Activated B cell treated with CpG ODN at 0.5 μM for 24 hours (primary cell): ENCODE results near the gene LEMD1. TPM values are rescaled to one million over a fixed set of nuclear protein-coding genes. Genes with fewer than 3 reads are reported as not detected.
"Not testable (repeated sequence)": the region's sequence is repeated elsewhere in the genome, so short reads cannot be mapped to it uniquely, and the experiment has no call there.

Experiments used
- ATAC-seq: fragments of 200-7000 bp; cut with Tn5 transposase; one replicate; pipeline ENCODE4 v1.10.0; 2021; ENCODE audit warnings: low read depth, mild to moderate bottlenecking, moderate library complexity
- CTCF ChIA-PET: fragments of 350-600 bp; sonication (Branson Sonifier 250); formaldehyde crosslinking; loops from one replicate; lab custom pipeline; 2021; ENCODE audit warnings: antibody characterized with exemption; lab: Charles Lee
- POLR2A ChIA-PET: fragments of 350-600 bp; sonication (Branson Sonifier 250); formaldehyde crosslinking; loops from one replicate; lab custom pipeline; 2021; ENCODE audit warnings: antibody characterized with exemption; lab: Charles Lee
- DNase-seq: peaks from one replicate; pipeline ENCODE4 v3.0.0; 2022
- H3K27ac Mint-ChIP-seq: one replicate; pipeline ENCODE4 v1.8.0; 2020; ENCODE audit warnings: mixed read lengths
- H3K27me3 Mint-ChIP-seq: one replicate; pipeline ENCODE4 v1.8.0; 2021; ENCODE audit warnings: mixed read lengths
- H3K36me3 Mint-ChIP-seq: one replicate; pipeline ENCODE4 v1.8.0; 2021; ENCODE audit warnings: low read depth, mixed read lengths
- H3K4me1 Mint-ChIP-seq: one replicate; pipeline ENCODE4 v1.8.0; 2021; ENCODE audit warnings: mixed read lengths
- H3K4me3 Mint-ChIP-seq: one replicate; pipeline ENCODE4 v1.8.0; 2020; ENCODE audit warnings: mild to moderate bottlenecking, mixed read lengths
- H3K9me3 Mint-ChIP-seq: one replicate; pipeline ENCODE4 v1.8.0; 2020; ENCODE audit warnings: mixed read lengths
- intact Hi-C: fragments of 100-400 bp; cut with micrococcal nuclease; formaldehyde crosslinking; loops from one replicate; pipeline ENCODE4 v1.15.1; 2024
- total RNA-seq: library from RNA; stranded (reverse); gene quantifications from 2 replicates; pipeline ENCODE4 v1.2.3, GENCODE V29; 2022
- TF ChIP-seq, protein P1 (sequence below): fragments of 200-600 bp; IDR thresholded peaks from one replicate; pipeline ENCODE4 v1.8.0; 2022; ENCODE audit warnings: antibody characterized with exemption, mild to moderate bottlenecking

Gene LEMD1
- total RNA-seq, 1 donor from 2014 or later, result not detected

DNA sequence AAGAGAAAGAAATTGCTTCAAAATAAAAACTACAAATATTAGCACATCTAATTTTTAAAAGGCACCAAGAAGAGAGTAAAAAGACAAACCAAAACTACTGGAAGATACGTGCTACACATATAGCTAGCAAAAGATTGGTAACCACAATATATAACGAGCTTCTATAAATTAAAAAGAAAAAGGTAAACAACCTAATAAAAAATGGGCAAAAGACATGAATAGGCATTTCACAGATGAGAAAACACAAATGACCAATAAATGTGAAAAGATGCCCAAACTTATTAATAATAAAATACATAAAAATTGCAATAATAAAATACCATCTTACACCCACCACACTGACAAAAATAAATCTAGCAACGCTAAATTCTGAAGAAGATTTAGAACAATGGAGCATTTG, 26.2 kb downstream of the LEMD1 start:
- POLR2A ChIA-PET, result interaction anchor here (0.7 kb wide), 1 partner anchor 235 kb away, joined by 3 read pairs; no protein-coding TSS in a partner anchor
- intact Hi-C loops, result no loop called here
- TF ChIP-seq, protein P1, sequence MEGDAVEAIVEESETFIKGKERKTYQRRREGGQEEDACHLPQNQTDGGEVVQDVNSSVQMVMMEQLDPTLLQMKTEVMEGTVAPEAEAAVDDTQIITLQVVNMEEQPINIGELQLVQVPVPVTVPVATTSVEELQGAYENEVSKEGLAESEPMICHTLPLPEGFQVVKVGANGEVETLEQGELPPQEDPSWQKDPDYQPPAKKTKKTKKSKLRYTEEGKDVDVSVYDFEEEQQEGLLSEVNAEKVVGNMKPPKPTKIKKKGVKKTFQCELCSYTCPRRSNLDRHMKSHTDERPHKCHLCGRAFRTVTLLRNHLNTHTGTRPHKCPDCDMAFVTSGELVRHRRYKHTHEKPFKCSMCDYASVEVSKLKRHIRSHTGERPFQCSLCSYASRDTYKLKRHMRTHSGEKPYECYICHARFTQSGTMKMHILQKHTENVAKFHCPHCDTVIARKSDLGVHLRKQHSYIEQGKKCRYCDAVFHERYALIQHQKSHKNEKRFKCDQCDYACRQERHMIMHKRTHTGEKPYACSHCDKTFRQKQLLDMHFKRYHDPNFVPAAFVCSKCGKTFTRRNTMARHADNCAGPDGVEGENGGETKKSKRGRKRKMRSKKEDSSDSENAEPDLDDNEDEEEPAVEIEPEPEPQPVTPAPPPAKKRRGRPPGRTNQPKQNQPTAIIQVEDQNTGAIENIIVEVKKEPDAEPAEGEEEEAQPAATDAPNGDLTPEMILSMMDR, result no peak
- H3K27ac Mint-ChIP-seq, result no peak overlapping the region
- peaks cover 16% of the 10 kb centered on the region for H3K27me3 Mint-ChIP-seq
- H3K4me1 Mint-ChIP-seq, result no peaks in the 10 kb centered on the region
- H3K9me3 Mint-ChIP-seq, result no peaks in the 10 kb centered on the region
- no peaks in the 10 kb centered on the region for H3K36me3 Mint-ChIP-seq
- ATAC-seq (no peak), DNase-seq (no peak)
- CTCF ChIA-PET, result interaction anchor here (1.4 to 5.5 kb wide), 4 partner anchors 91 to 131 kb away, joined by 3 to 90 read pairs (median 27); no protein-coding TSS in a partner anchor
- H3K4me3 Mint-ChIP-seq, result no peak overlapping the region

DNA sequence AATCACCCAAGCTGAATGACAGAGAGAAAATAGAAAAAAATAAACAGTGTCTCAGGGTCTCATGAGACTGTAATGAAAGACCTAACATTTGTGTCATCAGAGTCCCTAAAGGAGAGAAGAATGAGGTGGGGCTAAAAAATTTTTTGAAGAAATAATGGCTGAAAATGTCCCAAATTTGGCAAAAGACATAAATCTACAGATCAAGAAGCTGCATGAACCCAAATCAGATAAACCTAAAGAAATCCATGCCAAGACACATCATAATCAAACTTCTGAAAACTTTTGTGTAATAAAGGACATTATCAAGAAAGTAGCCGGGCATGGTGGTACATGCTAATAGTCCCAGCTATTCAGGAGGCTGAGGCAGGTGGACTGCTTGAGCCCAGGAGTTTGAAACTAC, 29.2 kb downstream of the LEMD1 start:
- no peaks in the 10 kb centered on the region for H3K4me1 Mint-ChIP-seq
- H3K27ac Mint-ChIP-seq, result no peak overlapping the region
- no peaks in the 10 kb centered on the region for H3K9me3 Mint-ChIP-seq
- ATAC-seq (no peak), DNase-seq (no peak)
- no peaks in the 10 kb centered on the region for H3K36me3 Mint-ChIP-seq
- no peak overlapping the region for H3K4me3 Mint-ChIP-seq
- peaks cover 26% of the 10 kb centered on the region for H3K27me3 Mint-ChIP-seq
- ChIA-PET CTCF (no interaction called here), POLR2A (no interaction called here)
- TF ChIP-seq, protein P1, result no peak
- intact Hi-C loops, result no loop called here

DNA sequence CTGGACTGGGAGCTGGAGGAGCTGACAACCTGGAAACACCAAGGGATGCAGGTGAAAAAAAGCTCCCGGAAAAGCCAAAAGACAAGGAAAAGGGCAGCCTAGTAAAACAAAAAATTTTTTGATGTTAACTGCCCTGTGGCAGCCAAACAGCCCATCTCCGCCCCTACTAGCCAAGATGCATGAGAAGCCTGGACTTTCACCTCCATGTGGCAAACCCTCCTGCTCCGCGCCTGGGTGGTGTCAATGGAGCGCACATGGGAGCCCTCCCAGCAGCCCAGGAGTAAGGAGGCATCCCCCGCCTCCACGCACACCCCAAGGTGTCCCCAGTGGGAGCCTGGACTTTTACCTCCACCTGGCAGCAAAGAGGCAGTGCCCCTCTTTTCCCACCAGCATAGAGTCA, 30.5 kb downstream of the LEMD1 start:
- no peaks in the 10 kb centered on the region for H3K36me3 Mint-ChIP-seq
- TF ChIP-seq, protein P1, result no peak
- no peak overlapping the region for H3K27ac Mint-ChIP-seq
- intact Hi-C loops, result no loop called here
- ChIA-PET CTCF (interaction anchor here (1.2 kb wide), 1 partner anchor 95 kb away, joined by 4 read pairs; no protein-coding TSS in a partner anchor), POLR2A (no interaction called here)
- H3K4me1 Mint-ChIP-seq, result no peaks in the 10 kb centered on the region
- ATAC-seq, result no peak
- no peaks in the 10 kb centered on the region for H3K9me3 Mint-ChIP-seq
- no peak overlapping the region for H3K4me3 Mint-ChIP-seq
- no peak for DNase-seq
- peaks cover 27% of the 10 kb centered on the region for H3K27me3 Mint-ChIP-seq

DNA sequence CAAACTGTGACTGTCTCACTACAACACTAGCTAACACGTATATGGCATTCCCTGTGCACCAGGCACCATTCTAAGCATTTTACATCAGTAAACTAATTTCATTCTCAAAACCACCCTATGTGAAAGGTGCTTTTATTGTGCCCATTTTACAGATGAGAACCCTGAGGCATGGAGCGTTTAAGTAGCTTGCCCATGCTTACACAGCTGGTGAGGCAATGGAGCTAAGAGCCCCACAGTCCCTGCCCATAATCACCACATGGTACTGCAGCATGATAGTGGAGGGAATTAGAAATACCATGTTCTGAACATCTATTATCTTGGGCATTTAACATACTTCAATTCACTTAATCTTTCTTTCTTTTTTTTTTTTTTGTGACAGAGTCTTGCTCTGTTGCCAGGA, 34.0 kb downstream of the LEMD1 start:
- Mint-ChIP-seq H3K36me3 (no peaks in the 10 kb centered on the region), H3K4me3 (no peak overlapping the region), H3K27me3 (peaks cover 29% of the 10 kb centered on the region), H3K27ac (no peak overlapping the region), H3K4me1 (no peaks in the 10 kb centered on the region), H3K9me3 (no peaks in the 10 kb centered on the region)
- intact Hi-C loops, result no loop called here
- ChIA-PET CTCF (interaction anchor here (1.1 kb wide), 1 partner anchor 9 kb away, joined by 3 read pairs; no protein-coding TSS in a partner anchor), POLR2A (interaction anchor here (0.5 kb wide), 1 partner anchor 117 kb away, joined by 6 read pairs; the partner anchor contains the start of gene CDK18)
- ATAC-seq (no peak), DNase-seq (no peak)
- TF ChIP-seq, protein P1, result no peak

DNA sequence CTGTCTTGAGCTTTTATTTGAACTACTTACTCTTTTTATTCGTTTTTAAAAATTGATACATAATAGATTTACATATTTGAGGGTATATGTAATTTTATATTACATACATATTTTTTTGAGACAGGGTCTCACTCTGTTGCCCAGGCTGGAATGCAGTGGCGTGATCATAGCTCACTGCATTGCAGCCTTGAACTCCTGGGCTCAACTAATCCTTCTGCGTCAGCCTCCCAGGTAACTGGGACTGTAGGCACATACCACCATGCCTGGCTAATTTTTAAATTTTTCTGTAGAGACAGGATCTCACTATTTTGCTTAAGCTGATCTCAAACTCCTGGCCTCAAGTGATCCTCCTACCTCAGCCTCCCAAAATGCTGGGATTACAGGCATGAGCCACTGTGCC, 38.9 kb downstream of the LEMD1 start:
- CTCF ChIA-PET, result interaction anchor here (0.8 kb wide), 1 partner anchor 103 kb away, joined by 4 read pairs; no protein-coding TSS in a partner anchor
- H3K36me3 Mint-ChIP-seq, result not testable (repeated sequence)

DNA sequence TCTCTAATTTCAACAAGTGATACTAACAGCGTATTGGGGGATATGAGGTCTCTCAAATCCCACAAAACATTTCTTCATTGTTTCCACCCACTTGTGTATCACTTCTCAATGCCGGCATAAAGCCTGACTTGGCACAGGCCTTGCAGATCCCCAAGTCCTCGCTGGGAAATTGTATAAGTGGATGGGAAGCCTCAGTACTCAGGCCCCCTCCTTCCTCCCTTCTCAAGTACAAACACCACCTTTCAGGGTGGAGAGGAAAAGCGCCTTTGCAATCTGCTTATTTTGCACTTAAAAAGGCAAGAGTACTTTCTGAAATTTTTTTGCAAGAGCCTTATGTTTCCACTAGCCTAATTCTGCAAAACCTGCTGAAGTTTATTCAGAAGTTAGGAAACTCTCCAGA, 39.3 kb downstream of the LEMD1 start:
- H3K9me3 Mint-ChIP-seq, result no peaks in the 10 kb centered on the region
- peaks cover 24% of the 10 kb centered on the region for H3K27me3 Mint-ChIP-seq
- H3K27ac Mint-ChIP-seq, result no peak overlapping the region
- ChIA-PET POLR2A (no interaction called here), CTCF (interaction anchor here (0.8 kb wide), 1 partner anchor 103 kb away, joined by 4 read pairs; no protein-coding TSS in a partner anchor)
- DNase-seq (no peak), ATAC-seq (no peak)
- TF ChIP-seq, protein P1, result no peak
- intact Hi-C loops, result no loop called here
- H3K4me1 Mint-ChIP-seq, result no peaks in the 10 kb centered on the region
- no peak overlapping the region for H3K4me3 Mint-ChIP-seq
- H3K36me3 Mint-ChIP-seq, result no peaks in the 10 kb centered on the region

More for the DNA sequence above, 38.9 kb downstream of the LEMD1 start:
- H3K9me3 Mint-ChIP-seq, POLR2A ChIA-PET, DNase-seq, H3K4me3 Mint-ChIP-seq, H3K4me1 Mint-ChIP-seq, intact Hi-C loops, H3K27ac Mint-ChIP-seq, ATAC-seq: not testable (repeated sequence)
- peaks cover 19% of the 10 kb centered on the region for H3K27me3 Mint-ChIP-seq
